ENCODE measurements around the gene ARSJ. TPM values are rescaled to one million over a fixed set of nuclear protein-coding genes. Genes with fewer than 3 reads are reported as not detected.

ARSJ gene
- polyA plus RNA-seq, 3 donors = not detected

DNA sequence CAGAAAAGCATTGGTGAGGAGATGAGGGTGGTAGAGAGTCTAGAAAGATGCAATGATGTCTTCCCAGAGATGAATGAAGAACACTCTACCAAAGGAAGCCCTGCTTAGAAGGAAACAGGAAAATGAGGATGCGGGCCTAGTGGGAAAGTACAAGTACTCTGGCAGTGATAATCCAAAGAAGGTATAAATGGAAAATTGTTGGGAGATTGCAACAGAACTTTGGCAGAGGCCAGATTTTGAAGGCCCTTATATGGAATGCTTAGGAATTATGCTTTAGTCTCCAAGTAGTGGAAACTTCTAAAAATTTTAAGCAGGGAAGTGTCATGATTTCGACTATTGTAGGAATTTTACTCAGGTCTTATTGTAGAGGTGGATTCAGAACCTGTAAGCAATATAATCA is 11.0 kb downstream of the ARSJ start:
- TF ChIP-seq, protein P1, sequence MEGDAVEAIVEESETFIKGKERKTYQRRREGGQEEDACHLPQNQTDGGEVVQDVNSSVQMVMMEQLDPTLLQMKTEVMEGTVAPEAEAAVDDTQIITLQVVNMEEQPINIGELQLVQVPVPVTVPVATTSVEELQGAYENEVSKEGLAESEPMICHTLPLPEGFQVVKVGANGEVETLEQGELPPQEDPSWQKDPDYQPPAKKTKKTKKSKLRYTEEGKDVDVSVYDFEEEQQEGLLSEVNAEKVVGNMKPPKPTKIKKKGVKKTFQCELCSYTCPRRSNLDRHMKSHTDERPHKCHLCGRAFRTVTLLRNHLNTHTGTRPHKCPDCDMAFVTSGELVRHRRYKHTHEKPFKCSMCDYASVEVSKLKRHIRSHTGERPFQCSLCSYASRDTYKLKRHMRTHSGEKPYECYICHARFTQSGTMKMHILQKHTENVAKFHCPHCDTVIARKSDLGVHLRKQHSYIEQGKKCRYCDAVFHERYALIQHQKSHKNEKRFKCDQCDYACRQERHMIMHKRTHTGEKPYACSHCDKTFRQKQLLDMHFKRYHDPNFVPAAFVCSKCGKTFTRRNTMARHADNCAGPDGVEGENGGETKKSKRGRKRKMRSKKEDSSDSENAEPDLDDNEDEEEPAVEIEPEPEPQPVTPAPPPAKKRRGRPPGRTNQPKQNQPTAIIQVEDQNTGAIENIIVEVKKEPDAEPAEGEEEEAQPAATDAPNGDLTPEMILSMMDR (IDR thresholded peaks at IDR 0.05) = no peak
- Histone ChIP-seq H3K4me3 (replicated peaks in 1 of 3; ENCODE audit: low read depth in 2 of 3, low read length in 3 of 3) (no peak overlapping the region), H3K9ac (ENCODE audit: insufficient read depth, low read length, poor library complexity, severe bottlenecking) (no peak overlapping the region), H2AFZ (ENCODE audit: insufficient read depth, low read depth, low read length, poor library complexity, severe bottlenecking) (no peak overlapping the region), H3K9me3 (replicated peaks in 1 of 2; ENCODE audit: control insufficient read depth in 1 of 2, insufficient read depth in 1 of 2, low read length in 2 of 2) (no peaks in the 10 kb centered on the region), H3K4me1 (ENCODE audit: control insufficient read depth in 1 of 2, insufficient read depth in 2 of 2, low read length in 2 of 2) (no peaks in the 10 kb centered on the region), H3K4me2 (replicated peaks; ENCODE audit: extremely low read depth, low read length, poor library complexity, severe bottlenecking) (no peak overlapping the region), H3K36me3 (replicated peaks in 1 of 2; ENCODE audit: control insufficient read depth in 1 of 2, insufficient read depth in 2 of 2, low read length in 2 of 2) (no peaks in the 10 kb centered on the region), H4K20me1 (ENCODE audit: insufficient read depth, low read length) (no peaks in the 10 kb centered on the region), H3K27me3 (ENCODE audit: control insufficient read depth in 2 of 2, insufficient read depth in 2 of 2, low read length in 2 of 2) (no peaks in the 10 kb centered on the region), H3K79me2 (ENCODE audit: insufficient read depth, low read length) (no peaks in the 10 kb centered on the region), H3K27ac (ENCODE audit: low read depth in 1 of 2, low read length in 2 of 2) (no peak overlapping the region)
- intact Hi-C loops (cut with micrococcal nuclease) = no loop called here
- H3K4me1 Mint-ChIP-seq = no peaks in the 10 kb centered on the region
- H3K4me3 Mint-ChIP-seq = no peak overlapping the region
- no peaks in the 10 kb centered on the region for H3K36me3 Mint-ChIP-seq
- H3K9me3 Mint-ChIP-seq = peaks cover 0 to 5% (median under 1%) of the 10 kb centered on the region in 7 donors
- H3K27me3 Mint-ChIP-seq (ENCODE audit: low read depth in 3 of 3) = peaks cover 0 to 3% (median 2%) of the 10 kb centered on the region in 3 donors
- DNase-seq = no peak
- H3K27ac Mint-ChIP-seq = no peak overlapping the region
- WGBS (ENCODE audit: insufficient coverage) = 100% methylated on average over 1 of the region's 2 CpGs

DNA sequence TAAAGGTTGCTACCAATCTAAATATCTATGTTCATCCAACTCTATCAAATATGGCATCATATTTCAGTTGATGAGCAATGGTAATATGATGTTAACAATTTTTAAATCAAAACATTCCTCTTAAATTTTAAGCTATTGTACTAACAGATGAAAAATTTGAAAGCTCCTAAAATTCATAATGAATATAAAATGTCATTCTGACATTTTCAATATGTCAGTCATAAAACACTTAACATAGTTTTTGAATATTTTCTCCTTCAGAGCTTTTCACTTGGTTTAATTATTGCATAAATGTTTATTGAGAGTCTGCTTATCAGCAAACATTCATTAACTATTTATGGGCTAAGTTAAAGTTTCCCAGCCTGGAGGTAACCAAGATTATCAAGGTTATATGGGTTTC is 11.8 kb downstream of the ARSJ start:
- Histone ChIP-seq H3K27me3 (ENCODE audit: control insufficient read depth in 2 of 2, insufficient read depth in 2 of 2, low read length in 2 of 2) (no peaks in the 10 kb centered on the region), H3K36me3 (replicated peaks in 1 of 2; ENCODE audit: control insufficient read depth in 1 of 2, insufficient read depth in 2 of 2, low read length in 2 of 2) (no peaks in the 10 kb centered on the region), H3K79me2 (ENCODE audit: insufficient read depth, low read length) (no peaks in the 10 kb centered on the region), H3K4me1 (ENCODE audit: control insufficient read depth in 1 of 2, insufficient read depth in 2 of 2, low read length in 2 of 2) (no peaks in the 10 kb centered on the region), H3K9ac (ENCODE audit: insufficient read depth, low read length, poor library complexity, severe bottlenecking) (no peak overlapping the region), H3K27ac (ENCODE audit: low read depth in 1 of 2, low read length in 2 of 2) (no peak overlapping the region), H3K9me3 (replicated peaks in 1 of 2; ENCODE audit: control insufficient read depth in 1 of 2, insufficient read depth in 1 of 2, low read length in 2 of 2) (peaks cover 0 to 3% of the 10 kb centered on the region in 2 donors), H3K4me3 (replicated peaks in 1 of 3; ENCODE audit: low read depth in 2 of 3, low read length in 3 of 3) (no peak overlapping the region), H4K20me1 (ENCODE audit: insufficient read depth, low read length) (no peaks in the 10 kb centered on the region), H2AFZ (ENCODE audit: insufficient read depth, low read depth, low read length, poor library complexity, severe bottlenecking) (no peak overlapping the region), H3K4me2 (replicated peaks; ENCODE audit: extremely low read depth, low read length, poor library complexity, severe bottlenecking) (no peak overlapping the region)
- no peak for DNase-seq
- peaks cover 0 to 3% (median 2%) of the 10 kb centered on the region in 3 donors for H3K27me3 Mint-ChIP-seq (ENCODE audit: low read depth in 3 of 3)
- H3K9me3 Mint-ChIP-seq = peaks cover 0 to 10% (median 6%) of the 10 kb centered on the region in 7 donors
- no peak overlapping the region for H3K27ac Mint-ChIP-seq
- H3K4me1 Mint-ChIP-seq = no peaks in the 10 kb centered on the region
- H3K36me3 Mint-ChIP-seq = no peaks in the 10 kb centered on the region
- intact Hi-C loops (cut with micrococcal nuclease) = no loop called here
- TF ChIP-seq, protein P1 (IDR thresholded peaks at IDR 0.05) = no peak
- H3K4me3 Mint-ChIP-seq = no peak overlapping the region

All from CD14-positive monocyte (primary cell).